ENCODE measurements around the gene KLK13. TPM values are rescaled to one million over a fixed set of nuclear protein-coding genes. Genes with fewer than 3 reads are reported as not detected.

Gene KLK13
- total RNA-seq, 2 experiments from 2014 or later: not detected

GRCh38 chr19:51078731-51079130, 13.8 kb upstream of the KLK13 start:
- no peaks in the 10 kb centered on the region for H3K36me3 ChIP-seq (ENCODE audit: insufficient read depth, low read length)
- Mint-ChIP-seq H3K9me3 (no peaks in the 10 kb centered on the region), H3K36me3 (ENCODE audit: low read depth) (no peaks in the 10 kb centered on the region), H3K27me3 (peaks cover 6% of the 10 kb centered on the region), H3K4me1 (ENCODE audit: low read depth) (no peaks in the 10 kb centered on the region), H3K27ac (no peak overlapping the region), H3K4me3 (no peak overlapping the region)
- H3K27me3 ChIP-seq (ENCODE audit: control insufficient read depth in 1 of 2, insufficient read depth in 2 of 2, low read length in 2 of 2): no peaks in the 10 kb centered on the region
- intact Hi-C loops (cut with DNase I, micrococcal nuclease): no loop called here
- ATAC-seq (ENCODE audit: poor library complexity) (no peak), DNase-seq (no peak)
- H3K9me3 ChIP-seq (ENCODE audit: control insufficient read depth in 1 of 2, insufficient read depth in 1 of 2, low read length in 2 of 2): peaks cover 0 to 5% of the 10 kb centered on the region in 2 experiments
- no peak overlapping the region for H3K27ac ChIP-seq (ENCODE audit: low read depth in 1 of 2, low read length in 2 of 2)
- H3K4me1 ChIP-seq (ENCODE audit: insufficient read depth, low read length): no peaks in the 10 kb centered on the region
- POLR2A ChIA-PET: no interaction called here
- no peak for TF ChIP-seq CTCF (IDR thresholded peaks at IDR 0.05)
- no peak overlapping the region for H3K4me3 ChIP-seq (ENCODE audit: low read length)
- CTCF ChIA-PET: no interaction called here

- CTCF ChIA-PET: no interaction called here
- TF ChIP-seq CTCF (IDR thresholded peaks at IDR 0.05): no peak
Observed at GRCh38 chr19:51078104-51078503, 13.2 kb upstream of the KLK13 start.

GRCh38 chr19:51076631-51077213, 11.8 kb upstream of the KLK13 start:
- Mint-ChIP-seq H3K27ac (no peak overlapping the region), H3K9me3 (peaks cover 7% of the 10 kb centered on the region), H3K36me3 (ENCODE audit: low read depth) (no peaks in the 10 kb centered on the region), H3K4me1 (ENCODE audit: low read depth) (no peaks in the 10 kb centered on the region), H3K27me3 (peaks cover 4% of the 10 kb centered on the region), H3K4me3 (no peak overlapping the region)
- ATAC-seq (ENCODE audit: poor library complexity) (no peak), DNase-seq (no peak)
- intact Hi-C loops (cut with DNase I, micrococcal nuclease): no loop called here
- no peak for TF ChIP-seq CTCF (IDR thresholded peaks at IDR 0.05)
- CTCF ChIA-PET: no interaction called here
- POLR2A ChIA-PET: no interaction called here
- Histone ChIP-seq H3K36me3 (ENCODE audit: insufficient read depth, low read length) (no peaks in the 10 kb centered on the region), H3K9me3 (ENCODE audit: control insufficient read depth in 1 of 2, insufficient read depth in 1 of 2, low read length in 2 of 2) (peaks cover 0 to 5% of the 10 kb centered on the region in 2 experiments), H3K4me1 (ENCODE audit: insufficient read depth, low read length) (no peaks in the 10 kb centered on the region), H3K27ac (ENCODE audit: low read depth in 1 of 2, low read length in 2 of 2) (no peak overlapping the region), H3K4me3 (ENCODE audit: low read length) (no peak overlapping the region), H3K27me3 (ENCODE audit: control insufficient read depth in 1 of 2, insufficient read depth in 2 of 2, low read length in 2 of 2) (no peaks in the 10 kb centered on the region)

More at GRCh38 chr19:51078104-51078503, 13.2 kb upstream of the KLK13 start:
- Histone ChIP-seq H3K9me3 (ENCODE audit: control insufficient read depth in 1 of 2, insufficient read depth in 1 of 2, low read length in 2 of 2) (peaks cover 0 to 5% of the 10 kb centered on the region in 2 experiments), H3K4me3 (ENCODE audit: low read length) (no peak overlapping the region), H3K36me3 (ENCODE audit: insufficient read depth, low read length) (no peaks in the 10 kb centered on the region), H3K27me3 (ENCODE audit: control insufficient read depth in 1 of 2, insufficient read depth in 2 of 2, low read length in 2 of 2) (no peaks in the 10 kb centered on the region), H3K27ac (ENCODE audit: low read depth in 1 of 2, low read length in 2 of 2) (no peak overlapping the region), H3K4me1 (ENCODE audit: insufficient read depth, low read length) (no peaks in the 10 kb centered on the region)
- Mint-ChIP-seq H3K36me3 (ENCODE audit: low read depth) (no peaks in the 10 kb centered on the region), H3K27me3 (peaks cover 6% of the 10 kb centered on the region), H3K4me3 (no peak overlapping the region), H3K4me1 (ENCODE audit: low read depth) (no peaks in the 10 kb centered on the region), H3K9me3 (peaks cover 4% of the 10 kb centered on the region), H3K27ac (no peak overlapping the region)
- intact Hi-C loops (cut with DNase I, micrococcal nuclease): no loop called here
- POLR2A ChIA-PET: no interaction called here
- ATAC-seq (ENCODE audit: poor library complexity): no peak
- DNase-seq: no peak

All from CD4-positive, alpha-beta T cell (primary cell).